ELR (cell line): ENCODE results near the gene UGT1A4.
A peak's percentile ranks its signal among the peaks of the same experiment; 100 is the strongest.

Source experiments
- DNase-seq: peaks from one replicate; pipeline ENCODE4 v3.0.0-alpha.2; 2015; ENCODE audit warnings: low read depth

Gene UGT1A4

GRCh38 chr2:233718552-233718951 lies at the start of gene UGT1A4:
UGT1A4 (plus strand) TSS chr2:233718736; CDS start chr2:233718821, 85 bp downstream.
- no peak for DNase-seq

- no peak for DNase-seq
Observed at GRCh38 chr2:233671290-233672161, 47.0 kb upstream of the UGT1A4 start, which contains the start of gene UGT1A9. UGT1A9 (plus strand) TSS chr2:233671898; CDS start chr2:233671935, 37 bp downstream.

GRCh38 chr2:233672886-233673285 lies 45.6 kb upstream of the UGT1A4 start:
- no peak for DNase-seq

- DNase-seq: no peak
Observed at GRCh38 chr2:233673896-233674295, 44.6 kb upstream of the UGT1A4 start.

- DNase-seq: no peak
Observed at GRCh38 chr2:233674314-233674713, 44.2 kb upstream of the UGT1A4 start.

GRCh38 chr2:233674995-233675394 lies 43.5 kb upstream of the UGT1A4 start:
- DNase-seq: peak; percentile 15

GRCh38 chr2:233676046-233676445 lies 42.5 kb upstream of the UGT1A4 start:
- DNase-seq: peak; percentile 52

- no peak for DNase-seq
Observed at GRCh38 chr2:233679196-233679595, 39.3 kb upstream of the UGT1A4 start.

- DNase-seq: no peak
Observed at GRCh38 chr2:233680361-233681045, 38.0 kb upstream of the UGT1A4 start.

GRCh38 chr2:233681521-233682099 lies 36.9 kb upstream of the UGT1A4 start, which contains the start of gene UGT1A7:
UGT1A7 (plus strand) TSS chr2:233681901; CDS start chr2:233681938, 37 bp downstream.
- DNase-seq: no peak

- DNase-seq: no peak
Observed at GRCh38 chr2:233684640-233685039, 33.9 kb upstream of the UGT1A4 start.

GRCh38 chr2:233686928-233687327 lies 31.6 kb upstream of the UGT1A4 start:
- no peak for DNase-seq

- no peak for DNase-seq
Observed at GRCh38 chr2:233688341-233688740, 30.2 kb upstream of the UGT1A4 start.

- DNase-seq: no peak
Observed at GRCh38 chr2:233689031-233689430, 29.5 kb upstream of the UGT1A4 start.

GRCh38 chr2:233689501-233689900 lies 29.0 kb upstream of the UGT1A4 start:
- DNase-seq: no peak

GRCh38 chr2:233690444-233690843 lies 28.1 kb upstream of the UGT1A4 start:
- DNase-seq: peak; percentile 3

GRCh38 chr2:233691443-233692433 lies 26.8 kb upstream of the UGT1A4 start:
- no peak for DNase-seq

GRCh38 chr2:233692648-233693047 lies 25.9 kb upstream of the UGT1A4 start, which contains the start of gene UGT1A6:
UGT1A6 (plus strand) TSS chr2:233692890; CDS start chr2:233693005, 115 bp downstream.
- DNase-seq: no peak

- no peak for DNase-seq
Observed at GRCh38 chr2:233693963-233694362, 24.6 kb upstream of the UGT1A4 start.

GRCh38 chr2:233698740-233699139 lies 19.8 kb upstream of the UGT1A4 start:
- no peak for DNase-seq

- DNase-seq: no peak
Observed at GRCh38 chr2:233699424-233700027, 19.0 kb upstream of the UGT1A4 start.
